H9 (cell line): ENCODE measurements around the gene MISP. TPM values are rescaled to one million over a fixed set of nuclear protein-coding genes. Genes with fewer than 3 reads are reported as not detected.

ENCODE experiments used
- DNase-seq: peaks from one replicate; pipeline ENCODE4 v3.0.0-alpha.2; 2017
- H2AFZ ChIP-seq: one replicate; pipeline ENCODE4 v1.6.1; 2013; ENCODE audit warnings: mild to moderate bottlenecking, low read length, control low read depth, moderate library complexity
- H2AK5ac ChIP-seq: 2 replicates; pipeline ENCODE4 v1.6.1; 2013; ENCODE audit warnings: low read length, control low read depth, mixed read lengths; ENCODE audit not compliant: insufficient read length
- H2BK120ac ChIP-seq: one replicate; pipeline ENCODE4 v1.6.1; 2013; ENCODE audit warnings: low read depth, mild to moderate bottlenecking, low read length, control low read depth, inconsistent platforms; ENCODE audit not compliant: poor library complexity, severe bottlenecking
- H2BK12ac ChIP-seq: 2 replicates; pipeline ENCODE4 v1.6.1; 2013; ENCODE audit warnings: low read length, control low read depth, mixed read lengths, low read depth; ENCODE audit not compliant: insufficient read length
- H2BK15ac ChIP-seq: 2 replicates; pipeline ENCODE4 v1.6.1; 2013; ENCODE audit warnings: low read depth, low read length, control low read depth
- H2BK20ac ChIP-seq: one replicate; pipeline ENCODE4 v1.6.1; 2013; ENCODE audit warnings: low read depth, mild to moderate bottlenecking, low read length, control low read depth, inconsistent platforms; ENCODE audit not compliant: poor library complexity, severe bottlenecking
- H2BK5ac ChIP-seq: 2 replicates; pipeline ENCODE4 v1.6.1; 2013; ENCODE audit warnings: low read length, control low read depth, mixed read lengths; ENCODE audit not compliant: insufficient read length
- H3K14ac ChIP-seq: 2 replicates; pipeline ENCODE4 v1.6.1; 2013; ENCODE audit warnings: low read length, control low read depth; ENCODE audit not compliant: insufficient read depth
- H3K18ac ChIP-seq: 2 replicates; pipeline ENCODE4 v1.6.1; 2013; ENCODE audit warnings: low read depth, mild to moderate bottlenecking, mixed read lengths, low read length, control low read depth; ENCODE audit not compliant: insufficient read length
- H3K23ac ChIP-seq: 2 replicates; pipeline ENCODE4 v1.6.1; 2013; ENCODE audit warnings: low read length, control low read depth, mixed read lengths, low read depth; ENCODE audit not compliant: insufficient read length
- H3K23me2 ChIP-seq: 2 replicates; pipeline ENCODE4 v1.6.1; 2013; ENCODE audit warnings: low read depth, mild to moderate bottlenecking, mixed read lengths, low read length, control low read depth; ENCODE audit not compliant: insufficient read length, poor library complexity, severe bottlenecking
- H3K27ac ChIP-seq: 2 replicates; pipeline ENCODE4 v1.5.1; 2013; ENCODE audit warnings: low read length, control low read depth, mixed read lengths, low read depth; ENCODE audit not compliant: insufficient read length
- H3K27me3 ChIP-seq: 2 replicates; pipeline ENCODE4 v1.6.1; 2013; ENCODE audit warnings: low read length, control low read depth, inconsistent platforms; ENCODE audit not compliant: insufficient read depth
- H3K4ac ChIP-seq: 2 replicates; pipeline ENCODE4 v1.6.1; 2013; ENCODE audit warnings: low read depth, mild to moderate bottlenecking, control low read depth, inconsistent platforms, low read length, moderate library complexity
- H3K4me1 ChIP-seq: 2 replicates; pipeline ENCODE4 v1.6.1; 2013; ENCODE audit warnings: low read length, control low read depth, inconsistent platforms; ENCODE audit not compliant: insufficient read depth
- H3K4me2 ChIP-seq: 2 replicates; pipeline ENCODE4 v1.6.1; 2013; ENCODE audit warnings: low read length, control low read depth, mixed read lengths; ENCODE audit not compliant: insufficient read length, insufficient read depth
- H3K56ac ChIP-seq: 2 replicates; pipeline ENCODE4 v1.6.1; 2013; ENCODE audit warnings: low read depth, mild to moderate bottlenecking, mixed read lengths, low read length, control low read depth; ENCODE audit not compliant: insufficient read length
- H3K79me1 ChIP-seq: 2 replicates; pipeline ENCODE4 v1.6.1; 2013; ENCODE audit warnings: low read depth, mild to moderate bottlenecking, moderate library complexity, low read length, control low read depth, inconsistent platforms; ENCODE audit not compliant: insufficient read depth, poor library complexity, severe bottlenecking
- H3K79me2 ChIP-seq: 2 replicates; pipeline ENCODE4 v1.6.1; 2013; ENCODE audit warnings: low read length, control low read depth, inconsistent platforms; ENCODE audit not compliant: insufficient read depth
- H3K9ac ChIP-seq: 2 replicates; pipeline ENCODE4 v1.6.1; 2013; ENCODE audit warnings: low read length, control low read depth, mixed read lengths; ENCODE audit not compliant: insufficient read length; ENCODE audit errors: extremely low read depth
- H3K9me3 ChIP-seq: one replicate; pipeline ENCODE4 v1.6.1; 2013; ENCODE audit warnings: low read depth, low read length, inconsistent platforms; ENCODE audit not compliant: control insufficient read depth
- H3T11ph ChIP-seq: one replicate; pipeline ENCODE4 v1.6.1; 2013; ENCODE audit warnings: mild to moderate bottlenecking, low read length, control low read depth, inconsistent platforms
- H4K20me1 ChIP-seq: one replicate; pipeline ENCODE4 v1.6.1; 2013; ENCODE audit not compliant: control insufficient read depth, insufficient read length, insufficient read depth
- H4K5ac ChIP-seq: 2 replicates; pipeline ENCODE4 v1.6.1; 2013; ENCODE audit warnings: low read depth, mild to moderate bottlenecking, mixed read lengths, low read length, control low read depth; ENCODE audit not compliant: insufficient read length
- H4K8ac ChIP-seq: replicated peaks from 2 replicates; pipeline ENCODE4 v1.6.1; 2013; ENCODE audit warnings: low read length, control low read depth, mixed read lengths, low read depth; ENCODE audit not compliant: insufficient read length
- H4K91ac ChIP-seq: 2 replicates; pipeline ENCODE4 v1.6.1; 2013; ENCODE audit warnings: low read depth, mild to moderate bottlenecking, moderate library complexity, mixed read lengths, low read length, control low read depth; ENCODE audit not compliant: insufficient read length
- H3K27ac Mint-ChIP-seq, 3 experiments: 2 replicates in 2 of 3; 3 replicates in 1 of 3; pipeline ENCODE4 v1.8.0; 2020 to 2021; ENCODE audit warnings: mixed read lengths in 3 of 3, mild to moderate bottlenecking in 1 of 3, moderate library complexity in 1 of 3
- H3K27me3 Mint-ChIP-seq: 2 replicates; pipeline ENCODE4 v1.8.0; 2021; ENCODE audit warnings: low read depth, mild to moderate bottlenecking, moderate library complexity, mixed read lengths
- H3K36me3 Mint-ChIP-seq, 3 experiments: 2 replicates in 2 of 3; 3 replicates in 1 of 3; pipeline ENCODE4 v1.8.0; 2020 to 2021; ENCODE audit warnings: low read depth in 3 of 3, mixed read lengths in 3 of 3; ENCODE audit not compliant: insufficient read depth in 1 of 3
- H3K4me1 Mint-ChIP-seq, 2 experiments: 2 replicates each; pipeline ENCODE4 v1.8.0; 2020; ENCODE audit warnings: mixed read lengths in 2 of 2
- H3K4me3 Mint-ChIP-seq, 2 experiments: 2 replicates in 1 of 2; 3 replicates in 1 of 2; pipeline ENCODE4 v1.8.0; 2020 to 2021; ENCODE audit warnings: mild to moderate bottlenecking in 2 of 2, mixed read lengths in 2 of 2, moderate library complexity in 1 of 2
- H3K9me3 Mint-ChIP-seq, 2 experiments: 2 replicates in 1 of 2; 3 replicates in 1 of 2; pipeline ENCODE4 v1.8.0; 2020; ENCODE audit warnings: mild to moderate bottlenecking in 2 of 2, mixed read lengths in 2 of 2, moderate library complexity in 1 of 2
- WGBS: extraction: QIAGEN DNeasy Blood & Tissue Kit; methylation state at CpG from one replicate; pipeline ENCODE4 v1.1.7; 2013; ENCODE audit warnings: missing lambda C conversion rate, low lambda C conversion rate, mixed read lengths; ENCODE audit not compliant: insufficient read length; ENCODE audit errors: extremely low coverage; 5-methylcytosine and 5-hydroxymethylcytosine counted together
- total RNA-seq: library from RNA; stranded (reverse); gene quantifications from 2 replicates; pipeline ENCODE4 v1.2.1, GENCODE V29; 2021
- TF ChIP-seq, protein P1 (sequence below): fragments of 200-600 bp; sonication (generic); conservative IDR thresholded peaks from 3 replicates; pipeline ENCODE4 v1.8.0; 2021; ENCODE audit warnings: antibody characterized with exemption, mild to moderate bottlenecking

MISP gene
- total RNA-seq, 1 experiment from 2014 or later, result 0.44 TPM

GRCh38 chr19:772730-773436 lies 22.0 kb downstream of the MISP start:
- H2BK15ac ChIP-seq, result no peak overlapping the region
- H2AFZ ChIP-seq, result no peak overlapping the region
- DNase-seq, result peak; percentile 83
- H4K5ac ChIP-seq, result no peak overlapping the region
- no peak overlapping the region for H2BK120ac ChIP-seq
- Mint-ChIP-seq H3K4me1 (no peaks in the 10 kb centered on the region), H3K27ac (no peak overlapping the region), H3K4me3 (no peak overlapping the region), H3K27me3 (peaks cover 3% of the 10 kb centered on the region), H3K36me3 (no peaks in the 10 kb centered on the region), H3K9me3 (no peaks in the 10 kb centered on the region; a peak in 2 of 5 replicates)
- TF ChIP-seq, protein P1, sequence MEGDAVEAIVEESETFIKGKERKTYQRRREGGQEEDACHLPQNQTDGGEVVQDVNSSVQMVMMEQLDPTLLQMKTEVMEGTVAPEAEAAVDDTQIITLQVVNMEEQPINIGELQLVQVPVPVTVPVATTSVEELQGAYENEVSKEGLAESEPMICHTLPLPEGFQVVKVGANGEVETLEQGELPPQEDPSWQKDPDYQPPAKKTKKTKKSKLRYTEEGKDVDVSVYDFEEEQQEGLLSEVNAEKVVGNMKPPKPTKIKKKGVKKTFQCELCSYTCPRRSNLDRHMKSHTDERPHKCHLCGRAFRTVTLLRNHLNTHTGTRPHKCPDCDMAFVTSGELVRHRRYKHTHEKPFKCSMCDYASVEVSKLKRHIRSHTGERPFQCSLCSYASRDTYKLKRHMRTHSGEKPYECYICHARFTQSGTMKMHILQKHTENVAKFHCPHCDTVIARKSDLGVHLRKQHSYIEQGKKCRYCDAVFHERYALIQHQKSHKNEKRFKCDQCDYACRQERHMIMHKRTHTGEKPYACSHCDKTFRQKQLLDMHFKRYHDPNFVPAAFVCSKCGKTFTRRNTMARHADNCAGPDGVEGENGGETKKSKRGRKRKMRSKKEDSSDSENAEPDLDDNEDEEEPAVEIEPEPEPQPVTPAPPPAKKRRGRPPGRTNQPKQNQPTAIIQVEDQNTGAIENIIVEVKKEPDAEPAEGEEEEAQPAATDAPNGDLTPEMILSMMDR, result no peak
- no peaks in the 10 kb centered on the region for H3K9me3 ChIP-seq
- H3K14ac ChIP-seq, result no peak overlapping the region
- no peaks in the 10 kb centered on the region for H3K23me2 ChIP-seq
- H3K4me1 ChIP-seq, result no peaks in the 10 kb centered on the region
- no peak overlapping the region for H3K56ac ChIP-seq
- no CpG with 5 or more reads among the region's 18 CpGs for WGBS
- H3K4ac ChIP-seq, result no peak overlapping the region
- no peak overlapping the region for H2BK12ac ChIP-seq
- no peak overlapping the region for H3K27ac ChIP-seq
- H3K23ac ChIP-seq, result no peak overlapping the region
- no peaks in the 10 kb centered on the region for H3K79me2 ChIP-seq
- no peak overlapping the region for H4K91ac ChIP-seq
- no peak overlapping the region for H3K9ac ChIP-seq
- H2AK5ac ChIP-seq, result no peak overlapping the region
- no peaks in the 10 kb centered on the region for H4K20me1 ChIP-seq
- H2BK5ac ChIP-seq, result no peak overlapping the region
- no peaks in the 10 kb centered on the region for H3K27me3 ChIP-seq
- H4K8ac ChIP-seq, result no peak overlapping the region
- H3K18ac ChIP-seq, result no peak overlapping the region
- no peak overlapping the region for H3K4me2 ChIP-seq
- no peaks in the 10 kb centered on the region for H3K79me1 ChIP-seq
- no peak overlapping the region for H3T11ph ChIP-seq
- H2BK20ac ChIP-seq, result no peak overlapping the region
